ENCODE data around the gene LIPG. TPM values are rescaled to one million over a fixed set of nuclear protein-coding genes. Genes with fewer than 3 reads are reported as not detected.

Gene LIPG
- total RNA-seq, 1 experiment from 2014 or later = 5.5 TPM

- H3K36me3 ChIP-seq (replicated peaks; ENCODE audit: control insufficient read depth, insufficient read depth, low read length) = no peaks in the 10 kb centered on the region
- no peaks in the 10 kb centered on the region for H3K27me3 ChIP-seq (ENCODE audit: control insufficient read depth, insufficient read depth, low read length)
- DNase-seq = no peak
- H3K4me3 ChIP-seq (ENCODE audit: insufficient read depth, low read depth, low read length) = no peak overlapping the region
Measured at GRCh38 chr18:49639643-49640391, 78.0 kb downstream of the LIPG start.

- H3K27me3 ChIP-seq (ENCODE audit: control insufficient read depth, insufficient read depth, low read length) = no peaks in the 10 kb centered on the region
- H3K4me3 ChIP-seq (ENCODE audit: insufficient read depth, low read depth, low read length) = no peak overlapping the region
- no peak for DNase-seq
- H3K36me3 ChIP-seq (replicated peaks; ENCODE audit: control insufficient read depth, insufficient read depth, low read length) = no peaks in the 10 kb centered on the region
Measured at GRCh38 chr18:49640741-49641140, 78.9 kb downstream of the LIPG start.

GRCh38 chr18:49645196-49645595 is 83.3 kb downstream of the LIPG start:
- no peaks in the 10 kb centered on the region for H3K27me3 ChIP-seq (ENCODE audit: control insufficient read depth, insufficient read depth, low read length)
- no peak overlapping the region for H3K4me3 ChIP-seq (ENCODE audit: insufficient read depth, low read depth, low read length)
- no peak for DNase-seq
- no peaks in the 10 kb centered on the region for H3K36me3 ChIP-seq (replicated peaks; ENCODE audit: control insufficient read depth, insufficient read depth, low read length)

- Histone ChIP-seq H3K27me3 (ENCODE audit: control insufficient read depth, insufficient read depth, low read length) (no peaks in the 10 kb centered on the region), H3K36me3 (replicated peaks; ENCODE audit: control insufficient read depth, insufficient read depth, low read length) (no peaks in the 10 kb centered on the region), H3K4me3 (ENCODE audit: insufficient read depth, low read depth, low read length) (no peak overlapping the region)
- DNase-seq = peak; percentile 58
Measured at GRCh38 chr18:49645841-49646351, 84.0 kb downstream of the LIPG start.

- Histone ChIP-seq H3K36me3 (replicated peaks; ENCODE audit: control insufficient read depth, insufficient read depth, low read length) (no peaks in the 10 kb centered on the region), H3K4me3 (ENCODE audit: insufficient read depth, low read depth, low read length) (no peak overlapping the region), H3K27me3 (ENCODE audit: control insufficient read depth, insufficient read depth, low read length) (no peaks in the 10 kb centered on the region)
- no peak for DNase-seq
Measured at GRCh38 chr18:49646873-49647272, 85.0 kb downstream of the LIPG start.

GRCh38 chr18:49647496-49648168 is 85.8 kb downstream of the LIPG start:
- no peaks in the 10 kb centered on the region for H3K36me3 ChIP-seq (replicated peaks; ENCODE audit: control insufficient read depth, insufficient read depth, low read length)
- no peaks in the 10 kb centered on the region for H3K27me3 ChIP-seq (ENCODE audit: control insufficient read depth, insufficient read depth, low read length)
- no peak overlapping the region for H3K4me3 ChIP-seq (ENCODE audit: insufficient read depth, low read depth, low read length)
- no peak for DNase-seq

GRCh38 chr18:49648326-49648725 is 86.5 kb downstream of the LIPG start:
- Histone ChIP-seq H3K4me3 (ENCODE audit: insufficient read depth, low read depth, low read length) (no peak overlapping the region), H3K36me3 (replicated peaks; ENCODE audit: control insufficient read depth, insufficient read depth, low read length) (no peaks in the 10 kb centered on the region), H3K27me3 (ENCODE audit: control insufficient read depth, insufficient read depth, low read length) (no peaks in the 10 kb centered on the region)
- no peak for DNase-seq

Other genes starting within 250 kb of the LIPG start
- gene DYM, start 101.4 kb upstream of the LIPG start, total RNA-seq (2014; rRNA removed; shearing (Covaris generic)) = 62.5 and 66.6 TPM in 2 replicates
- gene C18orf32, start 74.8 kb upstream of the LIPG start, total RNA-seq (2014; rRNA removed; shearing (Covaris generic)) = 21.0 and 28.9 TPM in 2 replicates
- 2,373 and 3,387 TPM in 2 replicates for gene RPL17, start 69.6 kb upstream of the LIPG start, total RNA-seq (2014; rRNA removed; shearing (Covaris generic))

Measured in H7 (cell line).